Neural cell (in vitro differentiated cells): ENCODE results near the gene SNPH. TPM values are rescaled to one million over a fixed set of nuclear protein-coding genes. Genes with fewer than 3 reads are reported as not detected.

Source experiments
- H2AFZ ChIP-seq: fragments of 200-600, 300-800 bp; sonication (generic), shearing (Covaris generic); 2 replicates; pipeline ENCODE4 v1.6.0; 2014; ENCODE audit warnings: low read depth, mild to moderate bottlenecking, antibody characterized with exemption, low read length, moderate library complexity
- H3F3A ChIP-seq: fragments of 200-600 bp; shearing (Covaris generic); 2 replicates; pipeline ENCODE4 v1.6.1; 2016; ENCODE audit warnings: mild to moderate bottlenecking, moderate library complexity, mixed read lengths, antibody characterized with exemption, low read length; ENCODE audit not compliant: insufficient read depth, poor library complexity, severe bottlenecking
- H3K27ac ChIP-seq: fragments of 200-600, 300-800 bp; sonication (generic), shearing (Covaris generic); 2 replicates; pipeline ENCODE4 v1.5.1; 2014; ENCODE audit warnings: mild to moderate bottlenecking, low read length, moderate library complexity
- H3K27me3 ChIP-seq: fragments of 300-800, 200-600 bp; sonication (generic), shearing (Covaris generic); 2 replicates; pipeline ENCODE4 v1.6.0; 2014; ENCODE audit warnings: mild to moderate bottlenecking, low read depth, low read length, moderate library complexity; ENCODE audit not compliant: insufficient read depth
- H3K36me3 ChIP-seq: fragments of 300-800, 200-600 bp; sonication (generic), shearing (Covaris generic); 2 replicates; pipeline ENCODE4 v1.5.1; 2014; ENCODE audit warnings: mild to moderate bottlenecking, antibody characterized with exemption, low read length, moderate library complexity; ENCODE audit not compliant: insufficient read depth
- H3K4me2 ChIP-seq: fragments of 300-800, 200-600 bp; sonication (generic), shearing (Covaris generic); 2 replicates; pipeline ENCODE4 v1.6.0; 2014; ENCODE audit warnings: mild to moderate bottlenecking, low read length
- H3K4me3 ChIP-seq: fragments of 300-800, 200-600 bp; sonication (generic), shearing (Covaris generic); 2 replicates; pipeline ENCODE4 v1.5.1; 2014; ENCODE audit warnings: mild to moderate bottlenecking, low read length, moderate library complexity
- H3K79me2 ChIP-seq: fragments of 200-600 bp; shearing (Covaris generic); replicated peaks from 2 replicates; pipeline ENCODE4 v1.6.0; 2014; ENCODE audit warnings: mild to moderate bottlenecking, low read length, moderate library complexity; ENCODE audit not compliant: insufficient read depth
- H3K9ac ChIP-seq: fragments of 300-800, 200-600 bp; sonication (generic), shearing (Covaris generic); 2 replicates; pipeline ENCODE4 v1.6.1; 2016; ENCODE audit warnings: mild to moderate bottlenecking, low read length, mixed read lengths
- H3K9me2 ChIP-seq: fragments of 200-600 bp; shearing (Covaris generic); 2 replicates; pipeline ENCODE4 v1.6.1; 2016; ENCODE audit warnings: mild to moderate bottlenecking, low read length, mixed read lengths; ENCODE audit not compliant: insufficient read depth
- H3K9me3 ChIP-seq: fragments of 200-600, 300-800 bp; sonication (generic), shearing (Covaris generic); 2 replicates; pipeline ENCODE4 v1.6.1; 2016; ENCODE audit warnings: mild to moderate bottlenecking, mixed run types, low read length, moderate library complexity, mixed read lengths
- H4K20me1 ChIP-seq: fragments of 200-600 bp; shearing (Covaris generic); 2 replicates; pipeline ENCODE4 v1.6.1; 2016; ENCODE audit warnings: mild to moderate bottlenecking, mixed run types; ENCODE audit not compliant: insufficient read depth
- CTCF ChIP-seq: fragments of 450-650 bp; IDR thresholded peaks from 2 replicates; pipeline ENCODE4 v1.5.1; 2014; ENCODE audit warnings: antibody characterized with exemption, mild to moderate bottlenecking, moderate library complexity; ENCODE audit not compliant: poor library complexity, severe bottlenecking
- EP300 ChIP-seq: fragments of 450-650 bp; conservative IDR thresholded peaks from 2 replicates; pipeline ENCODE4 v1.6.1; 2014; ENCODE audit warnings: antibody characterized with exemption, mild to moderate bottlenecking, moderate library complexity; ENCODE audit not compliant: poor library complexity, severe bottlenecking
- EZH2 ChIP-seq: fragments of 200-600, 300-800 bp; shearing (Covaris generic), sonication (generic); IDR thresholded peaks from 2 replicates; pipeline ENCODE4 v1.6.1; 2014; ENCODE audit warnings: antibody characterized with exemption, low read length, borderline replicate concordance, mild to moderate bottlenecking; ENCODE audit not compliant: insufficient read depth, poor library complexity, severe bottlenecking
- MXI1 ChIP-seq: fragments of 450-650 bp; conservative IDR thresholded peaks from 2 replicates; pipeline ENCODE4 v1.6.1; 2014; ENCODE audit warnings: antibody characterized with exemption, mild to moderate bottlenecking; ENCODE audit not compliant: poor library complexity, severe bottlenecking
- POLR2AphosphoS5 ChIP-seq: IDR thresholded peaks from 2 replicates; pipeline ENCODE4 v1.6.1; 2012
- RAD21 ChIP-seq: fragments of 450-650 bp; conservative IDR thresholded peaks from 2 replicates; pipeline ENCODE4 v1.6.1; 2014; ENCODE audit warnings: antibody characterized with exemption, mild to moderate bottlenecking, moderate library complexity
- SMC3 ChIP-seq: fragments of 450-650 bp; conservative IDR thresholded peaks from 2 replicates; pipeline ENCODE4 v1.6.1; 2014; ENCODE audit warnings: antibody characterized with exemption, mild to moderate bottlenecking, moderate library complexity; ENCODE audit not compliant: poor library complexity
- TAF1 ChIP-seq: IDR thresholded peaks from 2 replicates; pipeline ENCODE4 v1.6.1; 2012; ENCODE audit warnings: low read depth
- polyA plus RNA-seq: library from polyadenylated mRNA; depleted of rRNA; stranded (reverse); fragments of >200 nt; gene quantifications from 2 replicates; pipeline ENCODE4 v1.2.3, GENCODE V29; 2014
- TF ChIP-seq, protein P1 (sequence below): IDR thresholded peaks from 2 replicates; pipeline ENCODE4 v1.6.1; 2012; ENCODE audit warnings: borderline replicate concordance

SNPH gene
- polyA plus RNA-seq, 1 donor from 2014 or later = 25.6 TPM

DNA sequence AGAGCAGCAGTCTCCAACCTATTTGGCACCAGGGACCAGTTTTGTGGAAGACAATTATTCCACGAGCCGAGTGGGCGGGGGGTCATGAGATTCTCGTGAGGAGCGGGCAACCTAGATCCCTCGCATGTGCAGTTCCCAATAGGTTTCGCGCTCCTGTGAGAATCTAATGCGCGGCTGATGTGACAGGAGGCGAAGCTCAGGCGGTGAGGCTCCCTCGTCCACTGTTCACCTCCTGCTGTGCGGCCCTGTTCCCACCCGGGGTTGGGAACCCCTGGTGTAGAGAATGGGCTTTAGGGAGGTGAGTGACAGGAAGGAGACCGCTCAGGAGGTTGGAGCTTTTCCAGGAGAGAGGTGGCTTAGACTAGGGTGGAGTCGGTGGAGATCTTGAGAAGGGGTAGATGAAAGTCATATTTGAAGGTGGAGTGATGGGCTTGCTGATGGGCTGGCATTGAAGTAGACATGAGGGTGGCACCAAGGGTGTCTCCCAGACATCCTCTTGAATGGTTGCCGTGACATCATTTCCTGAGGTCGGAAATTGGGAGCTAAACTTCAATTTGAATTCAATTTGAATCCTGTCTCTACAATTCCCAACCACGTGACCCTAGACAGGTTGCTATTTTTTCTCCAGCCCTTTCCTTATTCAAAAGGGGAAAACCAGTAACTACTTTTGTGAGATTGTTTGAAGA is 41.7 kb upstream of the SNPH start:
- no peaks in the 10 kb centered on the region for H3F3A ChIP-seq
- no peaks in the 10 kb centered on the region for H3K36me3 ChIP-seq
- H3K9me2 ChIP-seq = no peaks in the 10 kb centered on the region
- no peak overlapping the region for H3K9ac ChIP-seq
- H3K9me3 ChIP-seq = no peaks in the 10 kb centered on the region
- no peaks in the 10 kb centered on the region for H4K20me1 ChIP-seq
- no peaks in the 10 kb centered on the region for H3K79me2 ChIP-seq
- H3K4me2 ChIP-seq = peak overlapping the region; percentile 31
- H2AFZ ChIP-seq = no peak overlapping the region
- H3K27ac ChIP-seq = no peak overlapping the region
- H3K4me3 ChIP-seq = peak overlapping the region; percentile 80
- H3K27me3 ChIP-seq = peaks cover 31% of the 10 kb centered on the region
- no peak for TF ChIP-seq EZH2
- TF ChIP-seq TAF1 = no peak
- TF ChIP-seq, protein P1, sequence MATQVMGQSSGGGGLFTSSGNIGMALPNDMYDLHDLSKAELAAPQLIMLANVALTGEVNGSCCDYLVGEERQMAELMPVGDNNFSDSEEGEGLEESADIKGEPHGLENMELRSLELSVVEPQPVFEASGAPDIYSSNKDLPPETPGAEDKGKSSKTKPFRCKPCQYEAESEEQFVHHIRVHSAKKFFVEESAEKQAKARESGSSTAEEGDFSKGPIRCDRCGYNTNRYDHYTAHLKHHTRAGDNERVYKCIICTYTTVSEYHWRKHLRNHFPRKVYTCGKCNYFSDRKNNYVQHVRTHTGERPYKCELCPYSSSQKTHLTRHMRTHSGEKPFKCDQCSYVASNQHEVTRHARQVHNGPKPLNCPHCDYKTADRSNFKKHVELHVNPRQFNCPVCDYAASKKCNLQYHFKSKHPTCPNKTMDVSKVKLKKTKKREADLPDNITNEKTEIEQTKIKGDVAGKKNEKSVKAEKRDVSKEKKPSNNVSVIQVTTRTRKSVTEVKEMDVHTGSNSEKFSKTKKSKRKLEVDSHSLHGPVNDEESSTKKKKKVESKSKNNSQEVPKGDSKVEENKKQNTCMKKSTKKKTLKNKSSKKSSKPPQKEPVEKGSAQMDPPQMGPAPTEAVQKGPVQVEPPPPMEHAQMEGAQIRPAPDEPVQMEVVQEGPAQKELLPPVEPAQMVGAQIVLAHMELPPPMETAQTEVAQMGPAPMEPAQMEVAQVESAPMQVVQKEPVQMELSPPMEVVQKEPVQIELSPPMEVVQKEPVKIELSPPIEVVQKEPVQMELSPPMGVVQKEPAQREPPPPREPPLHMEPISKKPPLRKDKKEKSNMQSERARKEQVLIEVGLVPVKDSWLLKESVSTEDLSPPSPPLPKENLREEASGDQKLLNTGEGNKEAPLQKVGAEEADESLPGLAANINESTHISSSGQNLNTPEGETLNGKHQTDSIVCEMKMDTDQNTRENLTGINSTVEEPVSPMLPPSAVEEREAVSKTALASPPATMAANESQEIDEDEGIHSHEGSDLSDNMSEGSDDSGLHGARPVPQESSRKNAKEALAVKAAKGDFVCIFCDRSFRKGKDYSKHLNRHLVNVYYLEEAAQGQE = no peak
- TF ChIP-seq SMC3 = no peak
- TF ChIP-seq RAD21 = no peak
- no peak for TF ChIP-seq POLR2AphosphoS5
- no peak for TF ChIP-seq CTCF
- no peak for TF ChIP-seq MXI1
- no peak for TF ChIP-seq EP300

GRCh38 chr20:1225263-1225782 is 40.8 kb upstream of the SNPH start:
- Histone ChIP-seq H3K9ac (peak overlapping the region; percentile 61), H3K27me3 (peaks cover 31% of the 10 kb centered on the region)
- TF ChIP-seq, protein P1 = no peak
- no peak for TF ChIP-seq POLR2AphosphoS5
- no peak for TF ChIP-seq TAF1

More at GRCh38 chr20:1225263-1225782, 40.8 kb upstream of the SNPH start:
- no peaks in the 10 kb centered on the region for H3K9me3 ChIP-seq
- no peak overlapping the region for H3K27ac ChIP-seq
- peak overlapping the region; percentile 59 for H3K4me2 ChIP-seq
- H4K20me1 ChIP-seq = no peaks in the 10 kb centered on the region
- H3K36me3 ChIP-seq = no peaks in the 10 kb centered on the region
- H3K4me3 ChIP-seq = peak overlapping the region; percentile 80
- H3K9me2 ChIP-seq = no peaks in the 10 kb centered on the region
- peak overlapping the region; percentile 51 for H2AFZ ChIP-seq
- no peaks in the 10 kb centered on the region for H3K79me2 ChIP-seq
- no peaks in the 10 kb centered on the region for H3F3A ChIP-seq
